Keratinocyte (primary cell): ENCODE measurements around the gene SMC3. TPM values are rescaled to one million over a fixed set of nuclear protein-coding genes. Genes with fewer than 3 reads are reported as not detected.

Experiments
- DNase-seq: peaks from one replicate; pipeline ENCODE4 v3.0.0-alpha.2; 2011; ENCODE audit warnings: low read depth, missing footprints, low spot score
- FAIRE-seq: peaks from 2 replicates; lab custom pipeline; 2011; peaks lifted over from hg19 to GRCh38; lab: Jason Lieb, UNC
- H2AFZ ChIP-seq: 2 replicates; pipeline ENCODE4 v1.6.0; 2012; ENCODE audit warnings: low read length, control low read depth, inconsistent platforms; ENCODE audit not compliant: control insufficient read depth
- H3K27ac ChIP-seq: 2 replicates; pipeline ENCODE4 v1.5.1; 2011; ENCODE audit warnings: low read length; ENCODE audit not compliant: control insufficient read depth, insufficient read depth
- H3K27me3 ChIP-seq: 3 replicates; pipeline ENCODE4 v1.6.0; 2011; ENCODE audit warnings: low read length; ENCODE audit not compliant: control insufficient read depth, insufficient read depth; ENCODE audit errors: extremely low read depth
- H3K36me3 ChIP-seq, 2 experiments: 2 replicates in 1 of 2; 3 replicates in 1 of 2; pipeline ENCODE4 v1.5.1; 2011; ENCODE audit warnings: low read length in 2 of 2, mild to moderate bottlenecking in 1 of 2; ENCODE audit not compliant: control insufficient read depth in 2 of 2, insufficient read depth in 2 of 2; ENCODE audit errors: extremely low read depth in 1 of 2
- H3K4me1 ChIP-seq: 3 replicates; pipeline ENCODE4 v1.5.1; 2011; ENCODE audit warnings: low read length; ENCODE audit not compliant: control insufficient read depth, insufficient read depth; ENCODE audit errors: extremely low read depth
- H3K4me2 ChIP-seq: 3 replicates; pipeline ENCODE4 v1.6.0; 2011; ENCODE audit warnings: low read depth, low read length; ENCODE audit not compliant: control insufficient read depth, insufficient read depth; ENCODE audit errors: extremely low read depth
- H3K4me3 ChIP-seq, 3 experiments: fragments of 200-600 bp in 1 of 3; sonication (generic) in 1 of 3; 2 replicates in 2 of 3; 3 replicates in 1 of 3; pipeline ENCODE4 v1.5.1; 2011 to 2016; ENCODE audit warnings: low read length in 3 of 3, mild to moderate bottlenecking in 3 of 3, control low read depth in 2 of 3, inconsistent platforms in 1 of 3, low read depth in 1 of 3, mixed read lengths in 1 of 3, mixed run types in 1 of 3, moderate library complexity in 1 of 3; ENCODE audit not compliant: control insufficient read depth in 2 of 3, insufficient read depth in 2 of 3; ENCODE audit errors: extremely low read depth in 1 of 3
- H3K79me2 ChIP-seq: 2 replicates; pipeline ENCODE4 v1.6.0; 2012; ENCODE audit warnings: low read length; ENCODE audit not compliant: control insufficient read depth, insufficient read depth
- H3K9ac ChIP-seq: 3 replicates; pipeline ENCODE4 v1.6.0; 2011; ENCODE audit warnings: low read length; ENCODE audit not compliant: control insufficient read depth, insufficient read depth; ENCODE audit errors: extremely low read depth
- H3K9me1 ChIP-seq: 3 replicates; pipeline ENCODE4 v1.6.0; 2011; ENCODE audit warnings: low read length; ENCODE audit not compliant: control insufficient read depth, insufficient read depth; ENCODE audit errors: extremely low read depth
- H3K9me3 ChIP-seq: 2 replicates; pipeline ENCODE4 v1.5.1; 2012; ENCODE audit warnings: low read depth, low read length; ENCODE audit not compliant: control insufficient read depth
- H4K20me1 ChIP-seq: 3 replicates; pipeline ENCODE4 v1.6.0; 2011; ENCODE audit warnings: low read length; ENCODE audit not compliant: control insufficient read depth, insufficient read depth; ENCODE audit errors: extremely low read depth
- CTCF ChIP-seq, 3 experiments: IDR thresholded peaks in 1 of 3; conservative IDR thresholded peaks in 1 of 3; optimal IDR thresholded peaks in 1 of 3; 2 replicates in 2 of 3; 3 replicates in 1 of 3; pipeline versions ENCODE3 to v1.5.1; 2011; ENCODE audit warnings: low read length in 3 of 3, mild to moderate bottlenecking in 3 of 3, moderate library complexity in 2 of 3, control low read depth in 1 of 3, inconsistent platforms in 1 of 3; ENCODE audit not compliant: insufficient read depth in 2 of 3; ENCODE audit errors: extremely low read depth in 1 of 3
- EZH2 ChIP-seq: IDR thresholded peaks from one replicate; pipeline ENCODE4 v1.6.1; 2012; ENCODE audit warnings: inconsistent platforms, mild to moderate bottlenecking, low read length, moderate library complexity
- dilution Hi-C: fragments of 300-500 bp; cut with MboI; formaldehyde crosslinking; loops from one replicate; pipeline ENCODE4 v1.7.0; 2020; ENCODE audit warnings: low sequenced_read_pairs; ENCODE audit not compliant: extremely low pct_ligation_motif_present
- polyA plus RNA-seq, 5 experiments: library from polyadenylated mRNA; depleted of rRNA in 3 of 5; stranded (reverse) in 3 of 5; stranded (forward) in 1 of 5; unstranded in 1 of 5; fragments of >200 nt; gene quantifications; 1 replicate in 1 of 5; 2 replicates in 3 of 5; 3 replicates in 1 of 5; pipeline versions ENCODE4 v1.2.1 to v1.2.3, GENCODE V29; 2011 to 2012; ENCODE audit warnings: missing spikeins in 2 of 5, low read depth in 1 of 5, low replicate concordance in 1 of 5

The SMC3 gene
- polyA plus RNA-seq, 1 donor (not counting 4 experiments of a cell fraction or from before 2014, with no cell fraction given), result 16.3 TPM

- TF ChIP-seq CTCF (optimal IDR thresholded peaks at IDR 0.05 in 1 of 3, IDR thresholded peaks at IDR 0.05 in 1 of 3, conservative IDR thresholded peaks at IDR 0.05 in 1 of 3; ENCODE audit: extremely low read depth in 1 of 3, insufficient read depth in 2 of 3, low read length in 3 of 3), result no peak
- TF ChIP-seq EZH2, result no peak
- Histone ChIP-seq H2AFZ (no peak overlapping the region), H3K9me1 (no peaks in the 10 kb centered on the region), H3K27ac (no peak overlapping the region), H3K9me3 (no peaks in the 10 kb centered on the region), H3K79me2 (peaks cover 25% of the 10 kb centered on the region), H3K4me3 (no peak overlapping the region), H3K27me3 (no peaks in the 10 kb centered on the region), H3K36me3 (peaks cover 5 to 24% of the 10 kb centered on the region in 2 experiments), H3K4me1 (peaks cover 9% of the 10 kb centered on the region), H3K4me2 (no peak overlapping the region), H3K9ac (no peak overlapping the region), H4K20me1 (no peaks in the 10 kb centered on the region)
- DNase-seq, result no peak
- dilution Hi-C loops, result no loop called here
- no peak for FAIRE-seq
These were observed 9.6 kb downstream of the SMC3 start for GRCh38 chr10:110577056-110577455.

- Histone ChIP-seq H3K9me3 (no peaks in the 10 kb centered on the region), H3K9me1 (no peaks in the 10 kb centered on the region), H3K4me1 (no peaks in the 10 kb centered on the region), H3K4me2 (no peak overlapping the region), H3K27me3 (no peaks in the 10 kb centered on the region), H3K9ac (no peak overlapping the region), H4K20me1 (no peaks in the 10 kb centered on the region), H3K79me2 (no peaks in the 10 kb centered on the region), H3K27ac (no peak overlapping the region), H3K4me3 (no peak overlapping the region), H2AFZ (no peak overlapping the region), H3K36me3 (peaks cover 2 to 12% of the 10 kb centered on the region in 2 experiments)
- DNase-seq (no peak), FAIRE-seq (no peak)
- dilution Hi-C loops, result no loop called here
- no peak for TF ChIP-seq EZH2
- no peak for TF ChIP-seq CTCF (optimal IDR thresholded peaks at IDR 0.05 in 1 of 3, IDR thresholded peaks at IDR 0.05 in 1 of 3, conservative IDR thresholded peaks at IDR 0.05 in 1 of 3; ENCODE audit: extremely low read depth in 1 of 3, insufficient read depth in 2 of 3, low read length in 3 of 3)
These were observed 16.5 kb downstream of the SMC3 start for GRCh38 chr10:110584006-110584405.
